ENCODE results near the gene TACC2.
A peak's percentile ranks its signal among the peaks of the same experiment; 100 is the strongest.
"Not testable (repeated sequence)": the region's sequence is repeated elsewhere in the genome, so short reads cannot be mapped to it uniquely, and the experiment has no call there.

Gene TACC2

GRCh38 chr10:121988361-121989324 is at the start of gene TACC2:
TSS of gene TACC2 (plus strand) at chr10:121989163. CDS start at chr10:122021982, 32,819 bp downstream.
- DNase-seq = no peak

GRCh38 chr10:121941532-121941931 is 47.4 kb upstream of the TACC2 start:
- DNase-seq = no peak

- no peak for DNase-seq
These were observed 46.1 kb upstream of the TACC2 start for GRCh38 chr10:121942749-121943416.

- DNase-seq = no peak
These were observed 41.3 kb upstream of the TACC2 start for GRCh38 chr10:121947343-121948330.

- no peak for DNase-seq
These were observed 39.9 kb upstream of the TACC2 start for GRCh38 chr10:121949049-121949448.

- DNase-seq = no peak
These were observed 39.5 kb upstream of the TACC2 start for GRCh38 chr10:121949451-121949850.

- no peak for DNase-seq
These were observed 36.7 kb upstream of the TACC2 start for GRCh38 chr10:121952226-121952625.

- DNase-seq = no peak
These were observed 32.6 kb upstream of the TACC2 start for GRCh38 chr10:121956111-121957061.

GRCh38 chr10:121959671-121960070 is 29.3 kb upstream of the TACC2 start:
- DNase-seq = no peak

GRCh38 chr10:121961456-121961855 is 27.5 kb upstream of the TACC2 start:
- no peak for DNase-seq

GRCh38 chr10:121965996-121966395 is 23.0 kb upstream of the TACC2 start:
- DNase-seq = no peak

- not testable (repeated sequence) for DNase-seq
These were observed 19.9 kb upstream of the TACC2 start for GRCh38 chr10:121969086-121969485.

GRCh38 chr10:121974019-121974534 is 14.9 kb upstream of the TACC2 start:
- no peak for DNase-seq

GRCh38 chr10:121974535-121975294 is 14.2 kb upstream of the TACC2 start, which contains the start of gene NSMCE4A:
TSS of gene NSMCE4A (minus strand) at chr10:121975217. CDS start at chr10:121975165, 52 bp downstream.
- DNase-seq = peak; percentile 80

- DNase-seq = no peak
These were observed 13.5 kb upstream of the TACC2 start for GRCh38 chr10:121975295-121976086.

- no peak for DNase-seq
These were observed 12.4 kb upstream of the TACC2 start for GRCh38 chr10:121976607-121977006.

GRCh38 chr10:121978511-121978910 is 10.5 kb upstream of the TACC2 start:
- DNase-seq = no peak

GRCh38 chr10:121981346-121981745 is 7.6 kb upstream of the TACC2 start:
- DNase-seq = no peak

GRCh38 chr10:121983852-121984251 is 5.1 kb upstream of the TACC2 start:
- no peak for DNase-seq

Measured in stimulated activated CD4-positive, alpha-beta T cell treated with anti-CD3 and anti-CD28 coated beads, Interleukin-4, amount 100 ng/mL, for 1 hour (primary cell).